Stomach (tissue), 9 donors: ENCODE data around the gene PLXND1. TPM values are rescaled to one million over a fixed set of nuclear protein-coding genes. Genes with fewer than 3 reads are reported as not detected.

ENCODE experiments used
- DNase-seq, 2 donors: peaks; one replicate each; pipeline versions ENCODE4 v3.0.0 to v3.0.0-alpha.2; 2013 to 2019
- H3K27ac ChIP-seq, 5 donors: fragments of 200-600 bp in 4 of 5; sonication (generic) in 4 of 5; one replicate each; pipeline ENCODE4 v1.5.1; 2013 to 2019; ENCODE audit warnings: mild to moderate bottlenecking in 1 of 5, moderate library complexity in 1 of 5
- H3K27me3 ChIP-seq, 3 donors: fragments of 200-600 bp; sonication (generic); one replicate each; pipeline ENCODE4 v1.5.1; 2017 to 2019; ENCODE audit warnings: mixed run types in 1 of 3
- H3K36me3 ChIP-seq, 4 donors: fragments of 200-600 bp; sonication (generic); 1 replicate in 3 of 4; 2 replicates in 1 of 4; pipeline ENCODE4 v1.5.1; 2016 to 2019
- H3K4me1 ChIP-seq, 4 donors: fragments of 200-600 bp; sonication (generic); one replicate each; pipeline ENCODE4 v1.5.1; 2016 to 2019
- H3K4me3 ChIP-seq, 4 donors: fragments of 200-600 bp; sonication (generic) in 3 of 4; one replicate each; pipeline ENCODE4 v1.5.1; 2016 to 2019; ENCODE audit warnings: mild to moderate bottlenecking in 1 of 4
- H3K9me3 ChIP-seq, 4 donors: fragments of 200-600 bp; sonication (generic); one replicate each; pipeline ENCODE4 v1.5.1; 2016 to 2019
- CTCF ChIP-seq, 7 experiments: fragments of 450-650 bp in 4 of 7; fragments of 200-600 bp in 3 of 7; sonication (generic) in 3 of 7; IDR thresholded peaks; one replicate each; pipeline ENCODE4 v1.5.1; 2016 to 2019; ENCODE audit warnings: antibody characterized with exemption in 7 of 7, control low read depth in 2 of 7, mild to moderate bottlenecking in 1 of 7
- EP300 ChIP-seq: sonication (generic); formaldehyde crosslinking; IDR thresholded peaks from one replicate; pipeline ENCODE4 v1.6.1; 2017; ENCODE audit warnings: antibody characterized with exemption
- POLR2A ChIP-seq, 4 donors: fragments of 450-650 bp; IDR thresholded peaks; one replicate each; pipeline ENCODE4 v1.6.1; 2016; ENCODE audit warnings: antibody characterized with exemption in 4 of 4, control low read depth in 2 of 4, mild to moderate bottlenecking in 1 of 4, moderate library complexity in 1 of 4
- POLR2AphosphoS5 ChIP-seq, 3 donors: sonication (generic); formaldehyde crosslinking; IDR thresholded peaks; one replicate each; pipeline ENCODE4 v1.6.1; 2016; ENCODE audit warnings: antibody characterized with exemption in 3 of 3
- WGBS, 5 donors: extraction: QIAGEN DNeasy Blood & Tissue Kit in 3 of 5; methylation state at CpG; one replicate each; pipeline versions ENCODE4 v1.1.5 to v1.1.7; 2013 to 2018; 5-methylcytosine and 5-hydroxymethylcytosine counted together
- intact Hi-C: fragments of 100-400 bp; cut with DNase I; formaldehyde crosslinking; loops from one replicate; pipeline ENCODE4 v1.15.1; 2023; ENCODE audit warnings: low total_unique reads
- polyA plus RNA-seq, 3 donors: library from polyadenylated mRNA; stranded (reverse); fragments of 200-250 nt; gene quantifications; one replicate each; pipeline ENCODE4 v1.2.3, GENCODE V29; 2013
- total RNA-seq, 5 donors: library from RNA; depleted of rRNA; stranded (reverse); fragments of >200 nt; gene quantifications; one replicate each; pipeline versions ENCODE4 v1.1.0 to v1.2.3, GENCODE V29; 2014 to 2016
- donor health status: healthy with polysubstance abuse.
- donor health status: Bipolar disorder and iron deficiency.
- donor health status: healthy.

The PLXND1 gene
- total and polyA plus RNA-seq, 8 donors = 22.6 to 251 (median 58.6) TPM

GRCh38 chr3:129653019-129653418 is 46.5 kb upstream of the PLXND1 start:
- Histone ChIP-seq H3K27ac (no peak overlapping the region), H3K36me3 (peaks cover 0 to 25% (median 21%) of the 10 kb centered on the region in 4 donors), H3K27me3 (no peaks in the 10 kb centered on the region), H3K4me3 (no peak overlapping the region), H3K9me3 (no peaks in the 10 kb centered on the region), H3K4me1 (peaks cover 0 to 45% (median 14%) of the 10 kb centered on the region in 4 donors)
- TF ChIP-seq POLR2AphosphoS5 (IDR thresholded peaks at IDR 0.05) (no peak), EP300 (no peak), POLR2A (IDR thresholded peaks at IDR 0.05) (no peak), CTCF (IDR thresholded peaks at IDR 0.05) (no peak)
- no peak for DNase-seq
- intact Hi-C loops = loop anchor here (5.0 kb wide), 1 partner anchor 174 kb away; no protein-coding TSS in a partner anchor
- WGBS, 5 donors = 59 to 88% (median 81%) methylated on average over 1 of the region's 1 CpG

- DNase-seq = peak in 1 of 2 donors; percentile 38
These were observed 45.1 kb upstream of the PLXND1 start for GRCh38 chr3:129651435-129652202.

GRCh38 chr3:129650256-129650872 is 43.9 kb upstream of the PLXND1 start:
- Histone ChIP-seq H3K27ac (no peak overlapping the region), H3K36me3 (peaks cover 0 to 25% (median 21%) of the 10 kb centered on the region in 4 donors), H3K4me3 (no peak overlapping the region), H3K9me3 (no peaks in the 10 kb centered on the region), H3K27me3 (no peaks in the 10 kb centered on the region), H3K4me1 (peaks cover 0 to 27% (median 3%) of the 10 kb centered on the region in 4 donors)
- no peak for TF ChIP-seq EP300
- no peak for TF ChIP-seq POLR2A (IDR thresholded peaks at IDR 0.05)
- TF ChIP-seq CTCF (IDR thresholded peaks at IDR 0.05) = peak in 5 of 7 experiments; percentile 61 to 85 (median 63)
- TF ChIP-seq POLR2AphosphoS5 (IDR thresholded peaks at IDR 0.05) = peak in 1 of 3 donors; percentile 26
- DNase-seq = peak; percentile 68 to 88
- intact Hi-C loops = loop anchor here (5.0 kb wide), 1 partner anchor 177 kb away; no protein-coding TSS in a partner anchor
- WGBS, 5 donors = 24 to 29% (median 28%) methylated on average over 7 of the region's 7 CpGs

More at GRCh38 chr3:129651435-129652202, 45.1 kb upstream of the PLXND1 start:
- TF ChIP-seq POLR2AphosphoS5 (IDR thresholded peaks at IDR 0.05) (no peak), CTCF (IDR thresholded peaks at IDR 0.05) (no peak), POLR2A (IDR thresholded peaks at IDR 0.05) (no peak), EP300 (no peak)
- intact Hi-C loops = loop anchor here (5.0 kb wide), 1 partner anchor 176 kb away; no protein-coding TSS in a partner anchor
- H3K27me3 ChIP-seq = no peaks in the 10 kb centered on the region
- no peak overlapping the region for H3K4me3 ChIP-seq
- H3K9me3 ChIP-seq = no peaks in the 10 kb centered on the region
- peaks cover 0 to 25% (median 21%) of the 10 kb centered on the region in 4 donors for H3K36me3 ChIP-seq
- peaks cover 0 to 31% (median 4%) of the 10 kb centered on the region in 4 donors for H3K4me1 ChIP-seq
- WGBS, 5 donors = 75 to 80% (median 79%) methylated on average over 8 of the region's 8 CpGs
- no peak overlapping the region for H3K27ac ChIP-seq

- no peaks in the 10 kb centered on the region for H3K27me3 ChIP-seq
- H3K27ac ChIP-seq = no peak overlapping the region
- WGBS, 5 donors = 85 to 92% (median 87%) methylated on average over 3 of the region's 3 CpGs
- peaks cover 0 to 12% (median 9%) of the 10 kb centered on the region in 4 donors for H3K36me3 ChIP-seq
- H3K4me1 ChIP-seq = peaks cover 0 to 27% (median 3%) of the 10 kb centered on the region in 4 donors
- DNase-seq = no peak
- intact Hi-C loops = no loop called here
- H3K4me3 ChIP-seq = no peak overlapping the region
- TF ChIP-seq POLR2A (IDR thresholded peaks at IDR 0.05) (no peak), EP300 (no peak), CTCF (IDR thresholded peaks at IDR 0.05) (no peak), POLR2AphosphoS5 (IDR thresholded peaks at IDR 0.05) (no peak)
- no peaks in the 10 kb centered on the region for H3K9me3 ChIP-seq
These were observed 41.9 kb upstream of the PLXND1 start for GRCh38 chr3:129648391-129648790.
